Fibroblast of the aortic adventitia (primary cell): ENCODE data around the gene COL6A2. TPM values are rescaled to one million over a fixed set of nuclear protein-coding genes. Genes with fewer than 3 reads are reported as not detected.
"Not testable (repeated sequence)": the region's sequence is repeated elsewhere in the genome, so short reads cannot be mapped to it uniquely, and the experiment has no call there.

Source experiments
- DNase-seq: peaks from one replicate; pipeline ENCODE4 v3.0.0-alpha.2; 2010; ENCODE audit warnings: low read depth
- H3K4me3 ChIP-seq: 2 replicates; pipeline ENCODE4 v1.5.1; 2011; ENCODE audit warnings: low read depth, mild to moderate bottlenecking, control low read depth, low read length, moderate library complexity
- CTCF ChIP-seq: IDR thresholded peaks from 2 replicates; pipeline ENCODE4 v1.5.1; 2011; ENCODE audit warnings: mild to moderate bottlenecking, low read length, control low read depth, inconsistent platforms; ENCODE audit not compliant: insufficient read depth
- total RNA-seq: library from RNA; depleted of rRNA; stranded (reverse); fragments of >200 nt; gene quantifications from 2 replicates; pipeline ENCODE4 v1.2.3, GENCODE V29; 2012; ENCODE audit warnings: low replicate concordance

The COL6A2 gene
- total RNA-seq, 1 donor: 1,068 TPM

- no peak for DNase-seq
- no peak for TF ChIP-seq CTCF
- H3K4me3 ChIP-seq: no peak overlapping the region
Observed at GRCh38 chr21:46069719-46070279, 28.1 kb upstream of the COL6A2 start.

- no peak for TF ChIP-seq CTCF
- no peak for DNase-seq
- H3K4me3 ChIP-seq: no peak overlapping the region
Observed at GRCh38 chr21:46071082-46071481, 26.8 kb upstream of the COL6A2 start.

GRCh38 chr21:46076724-46077123 is 21.2 kb upstream of the COL6A2 start:
- not testable (repeated sequence) for H3K4me3 ChIP-seq, DNase-seq

GRCh38 chr21:46077674-46078101 is 20.2 kb upstream of the COL6A2 start:
- H3K4me3 ChIP-seq: no peak overlapping the region
- no peak for DNase-seq
- TF ChIP-seq CTCF: no peak

GRCh38 chr21:46078322-46078977 is 19.5 kb upstream of the COL6A2 start:
- H3K4me3 ChIP-seq: no peak overlapping the region
- DNase-seq: peak; percentile 49
- TF ChIP-seq CTCF: no peak

- TF ChIP-seq CTCF: no peak
- H3K4me3 ChIP-seq: no peak overlapping the region
- DNase-seq: peak; percentile 54
Observed at GRCh38 chr21:46078978-46079351, 18.9 kb upstream of the COL6A2 start.

GRCh38 chr21:46079352-46080170 is 18.4 kb upstream of the COL6A2 start:
- DNase-seq: peak; percentile 86
- H3K4me3 ChIP-seq: no peak overlapping the region
- no peak for TF ChIP-seq CTCF
